ENCODE measurements around the gene ALPK3.

ALPK3 gene

GRCh38 chr15:84836844-84837243 is 19.7 kb downstream of the ALPK3 start:
- Histone ChIP-seq H3K4me2 (ENCODE audit: low read length) (no peak overlapping the region), H3K4ac (ENCODE audit: low read depth, low read length) (no peak overlapping the region), H2AK5ac (ENCODE audit: low read length) (no peak overlapping the region), H3K4me3 (ENCODE audit: low read length) (no peak overlapping the region), H3K4me1 (ENCODE audit: control insufficient read depth, low read depth, low read length) (no peaks in the 10 kb centered on the region), H3K9ac (ENCODE audit: low read length) (no peak overlapping the region), H3K27me3 (ENCODE audit: insufficient read depth, low read length, poor library complexity) (no peaks in the 10 kb centered on the region), H4K8ac (ENCODE audit: low read depth, low read length) (no peak overlapping the region), H2BK120ac (ENCODE audit: low read depth, low read length) (no peak overlapping the region), H2BK5ac (ENCODE audit: low read length) (no peak overlapping the region), H2BK15ac (replicated peaks; ENCODE audit: low read depth) (no peak overlapping the region), H3K56ac (ENCODE audit: low read length) (no peak overlapping the region), H3K79me1 (ENCODE audit: low read length) (peaks cover 2% of the 10 kb centered on the region), H3K27ac (ENCODE audit: low read depth, low read length) (no peak overlapping the region), H4K5ac (ENCODE audit: low read length) (no peak overlapping the region), H3K36me3 (ENCODE audit: control insufficient read depth, insufficient read depth, low read length) (peaks cover 5% of the 10 kb centered on the region), H3K18ac (ENCODE audit: low read length) (no peak overlapping the region), H3K23ac (ENCODE audit: low read length) (no peak overlapping the region), H3K79me2 (ENCODE audit: control insufficient read depth, insufficient read depth, low read length) (no peaks in the 10 kb centered on the region)
- no CpG with 5 or more reads among the region's 1 CpG for WGBS (ENCODE audit: extremely low coverage, insufficient coverage, low lambda C conversion rate)
- no peak for DNase-seq

DNA sequence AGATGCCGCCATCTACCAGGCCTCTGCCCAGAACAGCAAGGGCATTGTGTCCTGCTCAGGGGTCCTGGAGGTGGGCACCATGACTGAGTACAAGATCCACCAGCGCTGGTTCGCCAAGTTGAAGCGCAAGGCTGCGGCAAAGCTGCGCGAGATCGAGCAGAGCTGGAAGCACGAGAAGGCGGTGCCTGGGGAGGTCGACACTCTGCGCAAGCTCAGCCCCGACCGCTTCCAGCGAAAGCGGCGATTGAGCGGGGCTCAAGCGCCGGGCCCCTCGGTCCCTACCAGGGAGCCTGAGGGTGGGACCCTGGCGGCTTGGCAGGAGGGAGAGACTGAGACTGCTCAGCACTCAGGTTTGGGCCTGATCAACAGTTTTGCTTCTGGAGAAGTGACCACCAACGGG is 22.6 kb downstream of the ALPK3 start:
- Histone ChIP-seq H3K23ac (ENCODE audit: low read length) (no peak overlapping the region), H2BK120ac (ENCODE audit: low read depth, low read length) (no peak overlapping the region), H3K36me3 (ENCODE audit: control insufficient read depth, insufficient read depth, low read length) (peaks cover 4% of the 10 kb centered on the region), H3K18ac (ENCODE audit: low read length) (no peak overlapping the region), H3K9ac (ENCODE audit: low read length) (no peak overlapping the region), H4K5ac (ENCODE audit: low read length) (no peak overlapping the region), H2AK5ac (ENCODE audit: low read length) (no peak overlapping the region), H3K56ac (ENCODE audit: low read length) (no peak overlapping the region), H3K4ac (ENCODE audit: low read depth, low read length) (no peak overlapping the region), H4K8ac (ENCODE audit: low read depth, low read length) (no peak overlapping the region), H3K27ac (ENCODE audit: low read depth, low read length) (no peak overlapping the region), H3K4me2 (ENCODE audit: low read length) (no peak overlapping the region), H2BK15ac (replicated peaks; ENCODE audit: low read depth) (no peak overlapping the region), H3K4me3 (ENCODE audit: low read length) (no peak overlapping the region), H3K79me2 (ENCODE audit: control insufficient read depth, insufficient read depth, low read length) (no peaks in the 10 kb centered on the region), H3K27me3 (ENCODE audit: insufficient read depth, low read length, poor library complexity) (no peaks in the 10 kb centered on the region), H2BK5ac (ENCODE audit: low read length) (no peak overlapping the region), H3K79me1 (ENCODE audit: low read length) (peaks cover 4% of the 10 kb centered on the region), H3K4me1 (ENCODE audit: control insufficient read depth, low read depth, low read length) (no peaks in the 10 kb centered on the region)
- DNase-seq, result no peak
- no CpG with 5 or more reads among the region's 23 CpGs for WGBS (ENCODE audit: extremely low coverage, insufficient coverage, low lambda C conversion rate)

DNA sequence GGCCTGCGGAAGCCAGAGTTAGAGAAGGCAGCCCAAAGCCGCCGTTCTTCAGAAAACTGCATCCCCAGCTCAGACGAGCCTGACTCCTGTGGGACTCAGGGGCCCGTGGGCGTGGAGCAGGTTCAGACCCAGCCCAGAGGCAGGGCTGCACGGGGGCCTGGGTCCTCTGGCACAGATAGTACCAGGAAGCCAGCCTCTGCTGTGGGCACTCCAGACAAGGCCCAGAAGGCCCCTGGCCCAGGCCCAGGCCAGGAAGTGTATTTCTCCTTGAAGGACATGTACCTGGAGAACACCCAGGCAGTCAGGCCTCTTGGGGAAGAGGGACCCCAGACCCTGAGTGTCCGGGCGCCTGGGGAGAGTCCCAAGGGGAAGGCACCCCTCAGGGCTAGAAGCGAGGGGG is 23.1 kb downstream of the ALPK3 start:
- no peak overlapping the region for H3K4me3 ChIP-seq (ENCODE audit: low read length)
- no peak overlapping the region for H3K4ac ChIP-seq (ENCODE audit: low read depth, low read length)
- no peaks in the 10 kb centered on the region for H3K79me2 ChIP-seq (ENCODE audit: control insufficient read depth, insufficient read depth, low read length)
- H3K36me3 ChIP-seq (ENCODE audit: control insufficient read depth, insufficient read depth, low read length), result peaks cover 4% of the 10 kb centered on the region
- peaks cover 4% of the 10 kb centered on the region for H3K79me1 ChIP-seq (ENCODE audit: low read length)
- no CpG with 5 or more reads among the region's 10 CpGs for WGBS (ENCODE audit: extremely low coverage, insufficient coverage, low lambda C conversion rate)
- H3K9ac ChIP-seq (ENCODE audit: low read length), result no peak overlapping the region
- no peak overlapping the region for H2AK5ac ChIP-seq (ENCODE audit: low read length)
- H3K4me1 ChIP-seq (ENCODE audit: control insufficient read depth, low read depth, low read length), result no peaks in the 10 kb centered on the region
- H2BK5ac ChIP-seq (ENCODE audit: low read length), result no peak overlapping the region
- no peak overlapping the region for H3K23ac ChIP-seq (ENCODE audit: low read length)
- H2BK120ac ChIP-seq (ENCODE audit: low read depth, low read length), result no peak overlapping the region
- H4K8ac ChIP-seq (ENCODE audit: low read depth, low read length), result no peak overlapping the region
- H3K18ac ChIP-seq (ENCODE audit: low read length), result no peak overlapping the region
- no peaks in the 10 kb centered on the region for H3K27me3 ChIP-seq (ENCODE audit: insufficient read depth, low read length, poor library complexity)
- no peak overlapping the region for H2BK15ac ChIP-seq (replicated peaks; ENCODE audit: low read depth)
- DNase-seq, result no peak
- no peak overlapping the region for H3K27ac ChIP-seq (ENCODE audit: low read depth, low read length)
- no peak overlapping the region for H3K4me2 ChIP-seq (ENCODE audit: low read length)
- H3K56ac ChIP-seq (ENCODE audit: low read length), result no peak overlapping the region
- H4K5ac ChIP-seq (ENCODE audit: low read length), result no peak overlapping the region

DNA sequence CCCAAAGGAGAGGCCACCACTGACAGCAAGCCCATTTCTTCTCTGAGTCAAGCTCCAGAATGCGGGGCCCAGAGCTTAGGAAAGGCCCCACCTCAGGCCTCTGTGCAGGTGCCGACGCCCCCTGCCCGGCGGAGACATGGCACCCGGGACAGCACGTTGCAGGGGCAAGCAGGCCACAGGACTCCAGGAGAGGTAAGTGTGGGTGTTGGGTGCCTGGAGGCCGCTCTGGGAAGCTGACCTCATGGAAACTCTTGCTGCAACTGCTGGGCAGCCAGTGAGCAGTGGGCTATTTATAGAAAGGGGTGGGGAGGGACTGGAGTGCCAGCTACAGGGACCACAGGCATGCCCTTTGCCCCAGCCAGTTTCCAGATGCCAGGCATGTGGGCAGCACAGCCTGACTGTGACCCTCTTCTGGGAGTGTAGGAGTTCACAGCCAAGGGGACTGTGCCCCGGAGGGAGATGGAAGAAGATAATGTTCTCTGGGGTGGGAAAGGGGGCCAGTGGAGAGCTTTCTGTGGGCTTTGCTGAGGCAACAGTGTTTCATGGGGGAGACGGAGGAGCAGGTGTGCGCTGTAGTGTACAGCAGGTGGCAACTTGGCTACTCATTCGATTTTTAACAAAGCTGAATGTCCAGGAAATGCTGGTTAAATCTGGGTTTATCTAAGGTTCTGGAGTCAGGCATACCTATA is 23.7 kb downstream of the ALPK3 start:
- Histone ChIP-seq H3K79me2 (ENCODE audit: control insufficient read depth, insufficient read depth, low read length) (no peaks in the 10 kb centered on the region), H3K18ac (ENCODE audit: low read length) (no peak overlapping the region), H3K36me3 (ENCODE audit: control insufficient read depth, insufficient read depth, low read length) (peaks cover 4% of the 10 kb centered on the region), H4K5ac (ENCODE audit: low read length) (no peak overlapping the region), H2BK15ac (replicated peaks; ENCODE audit: low read depth) (no peak overlapping the region), H4K8ac (ENCODE audit: low read depth, low read length) (no peak overlapping the region), H2BK120ac (ENCODE audit: low read depth, low read length) (no peak overlapping the region), H3K4ac (ENCODE audit: low read depth, low read length) (no peak overlapping the region), H3K4me2 (ENCODE audit: low read length) (no peak overlapping the region), H3K79me1 (ENCODE audit: low read length) (peaks cover 3% of the 10 kb centered on the region), H2AK5ac (ENCODE audit: low read length) (no peak overlapping the region), H3K27ac (ENCODE audit: low read depth, low read length) (no peak overlapping the region), H3K27me3 (ENCODE audit: insufficient read depth, low read length, poor library complexity) (no peaks in the 10 kb centered on the region), H3K23ac (ENCODE audit: low read length) (no peak overlapping the region), H3K56ac (ENCODE audit: low read length) (no peak overlapping the region), H3K9ac (ENCODE audit: low read length) (no peak overlapping the region), H2BK5ac (ENCODE audit: low read length) (no peak overlapping the region), H3K4me1 (ENCODE audit: control insufficient read depth, low read depth, low read length) (no peaks in the 10 kb centered on the region), H3K4me3 (ENCODE audit: low read length) (no peak overlapping the region)
- no peak for DNase-seq
- WGBS (ENCODE audit: extremely low coverage, insufficient coverage, low lambda C conversion rate), result no CpG with 5 or more reads among the region's 12 CpGs

DNA sequence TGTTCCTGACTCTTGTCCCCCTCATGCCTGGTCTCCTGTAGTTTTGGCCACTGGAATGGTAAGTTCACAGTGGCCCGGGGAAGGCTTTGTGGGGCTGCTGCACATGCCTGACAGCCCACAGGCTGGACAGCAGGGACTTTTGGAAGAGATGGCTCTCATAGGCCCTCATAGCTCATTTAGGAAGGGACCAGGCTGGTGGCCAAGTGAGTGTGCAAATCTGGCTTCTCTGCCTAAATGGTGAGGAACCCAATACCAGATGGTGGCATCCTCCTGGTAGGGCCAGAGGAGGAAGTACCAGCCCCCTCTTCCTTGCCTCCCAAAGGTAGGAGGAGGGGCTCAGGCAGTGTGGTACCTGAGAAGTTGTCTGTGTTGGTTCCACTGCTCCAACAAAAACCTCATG is 25.6 kb downstream of the ALPK3 start:
- Histone ChIP-seq H2AK5ac (ENCODE audit: low read length) (no peak overlapping the region), H3K4me2 (ENCODE audit: low read length) (no peak overlapping the region), H3K4ac (ENCODE audit: low read depth, low read length) (no peak overlapping the region), H3K4me1 (ENCODE audit: control insufficient read depth, low read depth, low read length) (no peaks in the 10 kb centered on the region), H4K8ac (ENCODE audit: low read depth, low read length) (no peak overlapping the region), H3K18ac (ENCODE audit: low read length) (no peak overlapping the region), H3K36me3 (ENCODE audit: control insufficient read depth, insufficient read depth, low read length) (peaks cover 4% of the 10 kb centered on the region), H3K79me1 (ENCODE audit: low read length) (peaks cover 2% of the 10 kb centered on the region), H3K4me3 (ENCODE audit: low read length) (no peak overlapping the region), H3K79me2 (ENCODE audit: control insufficient read depth, insufficient read depth, low read length) (no peaks in the 10 kb centered on the region), H3K23ac (ENCODE audit: low read length) (no peak overlapping the region), H4K5ac (ENCODE audit: low read length) (no peak overlapping the region), H3K27me3 (ENCODE audit: insufficient read depth, low read length, poor library complexity) (no peaks in the 10 kb centered on the region), H2BK5ac (ENCODE audit: low read length) (no peak overlapping the region), H3K27ac (ENCODE audit: low read depth, low read length) (no peak overlapping the region), H2BK120ac (ENCODE audit: low read depth, low read length) (no peak overlapping the region), H2BK15ac (replicated peaks; ENCODE audit: low read depth) (no peak overlapping the region), H3K56ac (ENCODE audit: low read length) (no peak overlapping the region), H3K9ac (ENCODE audit: low read length) (no peak overlapping the region)
- no peak for DNase-seq
- WGBS (ENCODE audit: extremely low coverage, insufficient coverage, low lambda C conversion rate), result no CpG with 5 or more reads among the region's 1 CpG

DNA sequence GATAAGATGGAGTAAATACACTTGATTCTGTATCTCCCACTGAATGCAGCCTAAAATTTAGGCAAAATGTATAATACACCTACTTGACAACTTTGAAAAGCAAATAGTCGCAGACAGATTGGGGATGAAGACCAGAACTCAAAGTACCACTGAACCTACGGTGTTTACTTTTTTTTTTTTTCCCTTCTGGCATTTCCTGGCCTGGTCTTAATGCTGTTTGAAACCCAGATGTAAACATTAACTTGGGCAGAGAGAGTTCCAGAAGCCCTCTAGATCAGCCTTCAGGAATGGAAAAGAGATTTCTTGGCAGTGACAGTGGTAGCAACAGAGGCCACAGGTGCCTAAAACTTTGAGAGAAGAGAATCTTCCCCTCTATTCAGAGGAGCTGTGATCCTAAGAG is 27.8 kb downstream of the ALPK3 start:
- Histone ChIP-seq H2BK120ac (ENCODE audit: low read depth, low read length) (no peak overlapping the region), H3K27me3 (ENCODE audit: insufficient read depth, low read length, poor library complexity) (no peaks in the 10 kb centered on the region), H3K23ac (ENCODE audit: low read length) (no peak overlapping the region), H3K18ac (ENCODE audit: low read length) (no peak overlapping the region), H3K4me1 (ENCODE audit: control insufficient read depth, low read depth, low read length) (no peaks in the 10 kb centered on the region), H3K27ac (ENCODE audit: low read depth, low read length) (no peak overlapping the region), H3K4ac (ENCODE audit: low read depth, low read length) (no peak overlapping the region), H3K9ac (ENCODE audit: low read length) (no peak overlapping the region), H4K5ac (ENCODE audit: low read length) (no peak overlapping the region), H3K4me3 (ENCODE audit: low read length) (no peak overlapping the region), H3K56ac (ENCODE audit: low read length) (no peak overlapping the region), H3K79me2 (ENCODE audit: control insufficient read depth, insufficient read depth, low read length) (no peaks in the 10 kb centered on the region), H3K36me3 (ENCODE audit: control insufficient read depth, insufficient read depth, low read length) (peaks cover 1% of the 10 kb centered on the region), H3K79me1 (ENCODE audit: low read length) (peaks cover 2% of the 10 kb centered on the region), H2AK5ac (ENCODE audit: low read length) (no peak overlapping the region), H2BK15ac (replicated peaks; ENCODE audit: low read depth) (no peak overlapping the region), H2BK5ac (ENCODE audit: low read length) (no peak overlapping the region), H4K8ac (ENCODE audit: low read depth, low read length) (no peak overlapping the region), H3K4me2 (ENCODE audit: low read length) (no peak overlapping the region)
- DNase-seq, result no peak
- no CpG with 5 or more reads among the region's 2 CpGs for WGBS (ENCODE audit: extremely low coverage, insufficient coverage, low lambda C conversion rate)
